T47D (cell line): Measurements from ENCODE around the gene CD52.

Experiments used
- DNase-seq, 2 experiments: peaks; one replicate each; pipeline versions ENCODE4 v3.0.0 to v3.0.0-alpha.2; 2011 to 2012; ENCODE audit warnings: low read depth in 1 of 2, low spot score in 1 of 2
- JUND ChIP-seq: IDR thresholded peaks from 2 replicates; pipeline ENCODE4 v1.6.1; 2012; ENCODE audit warnings: low read depth
- in situ Hi-C: cut with HindIII; loops from 2 replicates; pipeline ENCODE4 v1.10.0; 2016; ENCODE audit warnings: low sequenced_read_pairs, low pct_unique_long_range_greater_than_20kb

CD52 gene

DNA sequence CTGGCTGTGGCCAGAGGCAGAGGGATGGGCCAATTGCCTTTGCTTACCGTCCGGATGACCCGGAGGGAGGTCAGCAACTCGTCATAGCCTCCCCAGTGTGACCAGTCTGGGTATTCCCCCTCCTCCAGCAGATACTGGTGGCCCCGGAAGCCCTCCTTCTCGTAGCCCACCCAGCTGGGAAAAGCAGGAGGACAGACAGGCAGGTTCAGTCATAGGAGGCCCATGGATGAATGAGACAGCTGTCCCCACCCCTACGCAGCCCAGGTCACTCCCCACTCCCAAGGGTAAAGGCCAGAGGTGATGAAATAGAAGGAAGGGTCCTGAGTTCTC, 19.4 kb downstream of the CD52 start:
- no peak for TF ChIP-seq JUND
- DNase-seq = no peak
- in situ Hi-C loops = no loop called here

DNA sequence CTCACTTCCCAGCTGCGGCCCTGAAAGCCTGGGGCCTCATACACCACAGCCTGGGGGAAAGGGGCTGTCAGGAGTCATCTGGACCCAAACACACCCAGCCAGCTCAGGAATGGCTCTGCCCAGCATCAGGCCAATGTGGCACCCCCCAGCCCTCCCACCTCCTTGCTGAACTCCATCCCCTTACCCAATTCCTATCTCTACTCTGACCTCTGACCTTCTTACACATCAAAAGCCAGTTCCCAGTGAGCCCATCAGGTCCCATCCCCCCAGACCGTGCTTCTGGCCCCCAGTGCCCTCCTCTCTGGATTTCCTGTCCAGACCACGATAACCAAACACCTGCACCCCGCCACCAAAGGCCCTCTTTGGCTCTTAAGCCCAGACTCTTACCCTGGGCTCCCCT, 19.9 kb downstream of the CD52 start:
- TF ChIP-seq JUND = no peak
- no peak for DNase-seq
- in situ Hi-C loops = no loop called here

DNA sequence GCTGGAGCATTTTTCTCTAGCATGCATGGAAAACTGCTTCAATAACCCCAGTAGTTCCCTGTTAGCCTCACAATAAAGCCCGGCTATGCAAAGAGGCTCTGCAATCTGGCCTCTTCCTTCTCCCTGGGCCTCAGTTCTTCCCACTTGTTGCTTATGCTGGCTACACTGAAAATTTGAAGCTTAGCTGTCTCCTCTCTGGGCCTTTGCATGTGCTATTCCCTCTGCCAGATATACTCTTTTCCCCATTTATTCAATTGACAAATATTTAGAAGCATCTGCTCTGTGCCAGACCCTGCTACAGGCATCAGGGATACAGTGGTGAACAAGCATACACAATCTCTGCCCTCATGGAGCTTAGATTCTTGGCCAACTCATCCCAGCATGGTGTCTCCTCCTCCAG, 20.9 kb downstream of the CD52 start:
- in situ Hi-C loops = no loop called here
- TF ChIP-seq JUND = no peak
- DNase-seq = no peak

DNA sequence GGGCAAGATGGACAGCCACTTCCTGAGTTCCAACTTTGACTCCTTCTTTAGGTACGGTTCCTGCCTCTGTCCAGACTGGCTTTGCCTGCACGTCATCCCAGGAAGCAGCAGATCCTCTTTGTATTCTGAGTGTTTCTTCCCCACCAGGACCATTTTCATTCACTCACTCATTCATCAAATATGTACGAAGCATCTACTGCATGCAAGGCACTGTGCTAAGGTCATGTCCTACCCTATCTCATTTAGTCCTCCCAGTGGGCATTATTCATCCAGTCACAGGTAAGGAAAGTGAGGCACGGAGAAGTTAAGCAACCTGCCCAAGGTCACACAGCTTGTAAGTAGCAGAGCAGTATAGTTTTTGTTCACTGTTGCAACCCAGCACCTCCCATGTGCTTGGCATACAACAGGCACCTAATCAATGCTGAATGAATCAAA, 22.3 kb downstream of the CD52 start:
- no peak for TF ChIP-seq JUND
- in situ Hi-C loops = no loop called here
- no peak for DNase-seq

DNA sequence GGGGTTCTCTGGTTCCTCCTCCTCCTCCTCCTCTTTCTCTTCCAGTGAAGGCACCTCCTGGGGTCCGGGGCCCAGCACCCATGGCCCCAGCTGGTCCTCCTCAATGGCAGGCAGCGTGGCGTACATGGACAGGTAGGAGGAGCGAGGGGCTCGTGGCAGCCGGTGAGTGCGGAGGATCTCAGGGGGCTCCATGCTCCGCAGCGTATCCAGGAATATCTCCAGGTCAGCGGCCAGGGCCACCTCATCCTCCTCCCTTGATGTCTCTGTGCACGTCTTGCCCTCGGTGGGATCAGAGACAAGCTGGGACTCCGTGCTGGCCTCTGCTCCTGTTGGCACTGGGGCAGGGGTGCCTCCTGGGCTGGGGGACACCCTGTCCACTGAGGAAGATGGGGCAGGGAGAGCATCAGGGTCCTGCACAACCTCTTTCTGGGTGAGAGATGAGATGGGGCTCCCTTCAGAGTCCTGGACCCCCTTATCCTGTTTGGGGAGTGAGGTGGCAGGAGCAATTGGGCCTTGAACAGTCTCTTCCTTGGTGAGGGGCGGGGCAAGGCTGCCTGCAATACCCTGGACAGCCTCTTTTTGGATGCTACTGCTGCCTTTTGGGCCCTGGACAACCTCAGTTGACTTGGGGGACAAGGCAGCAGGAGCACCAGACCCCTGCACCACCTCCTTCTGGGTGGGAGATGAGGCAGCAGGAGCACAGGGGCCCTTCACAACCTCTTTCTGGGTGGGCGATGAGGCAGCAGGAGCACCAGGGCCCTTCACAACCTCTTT, 26.6 kb downstream of the CD52 start:
- in situ Hi-C loops = no loop called here
- TF ChIP-seq JUND = no peak
- DNase-seq = no peak

DNA sequence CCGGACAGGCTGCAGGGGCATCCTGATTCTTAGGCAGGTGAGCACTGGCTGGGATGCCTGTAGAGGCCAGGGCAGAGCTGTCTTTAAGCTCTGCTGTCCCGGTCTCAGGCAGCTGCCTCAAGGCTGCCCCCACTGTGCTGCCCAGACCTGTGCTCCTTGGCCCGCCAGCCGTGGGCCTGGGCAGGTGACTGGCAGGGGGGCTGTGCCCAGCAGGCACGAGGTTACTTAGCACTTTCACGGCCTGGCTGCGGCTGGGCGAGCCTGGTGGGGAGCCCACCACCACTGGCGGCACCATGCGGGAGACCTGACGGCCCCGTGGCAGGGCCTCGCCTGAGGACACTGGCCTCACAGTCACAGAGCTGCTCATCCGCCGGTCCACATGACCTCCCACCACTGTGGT, 28.0 kb downstream of the CD52 start:
- TF ChIP-seq JUND = no peak
- in situ Hi-C loops = no loop called here
- DNase-seq = no peak

DNA sequence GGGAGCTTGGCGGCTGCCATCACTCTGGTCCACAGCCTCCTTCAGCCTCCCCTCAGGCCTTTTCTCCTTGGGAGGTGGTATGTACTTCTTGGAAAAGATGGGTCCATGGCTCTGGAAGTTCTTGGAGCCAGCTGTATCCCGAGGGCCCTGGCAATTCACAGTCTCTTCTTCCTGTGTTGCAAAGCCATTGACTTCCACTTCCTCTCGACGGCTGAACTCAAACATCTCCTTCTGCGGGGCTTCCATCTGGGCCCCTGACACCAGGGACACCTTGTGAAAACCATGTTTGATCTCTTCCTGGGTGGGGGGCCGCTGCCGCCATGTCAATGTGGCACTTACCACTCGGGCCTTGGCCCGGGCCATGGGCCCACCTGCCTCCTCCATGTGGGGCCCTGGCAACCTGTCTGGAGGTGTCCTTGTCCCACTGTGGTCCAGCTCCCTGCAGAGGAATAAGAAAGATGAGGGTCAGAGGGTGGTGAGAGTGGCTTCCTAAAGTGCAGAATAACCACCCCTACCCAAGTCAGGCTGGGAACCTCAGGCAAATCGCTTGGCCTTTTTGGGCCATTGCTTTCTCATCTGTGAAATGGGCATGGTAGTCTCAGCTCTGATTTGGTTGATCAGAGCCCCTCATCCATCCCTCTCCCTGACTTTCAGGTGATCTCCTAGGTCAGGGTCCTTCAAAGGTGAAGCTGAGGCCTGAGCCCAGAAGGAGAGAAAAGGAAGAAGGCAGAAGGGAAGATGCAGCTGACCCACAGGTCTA, 28.7 kb downstream of the CD52 start:
- DNase-seq = no peak
- no peak for TF ChIP-seq JUND
- in situ Hi-C loops = no loop called here

DNA sequence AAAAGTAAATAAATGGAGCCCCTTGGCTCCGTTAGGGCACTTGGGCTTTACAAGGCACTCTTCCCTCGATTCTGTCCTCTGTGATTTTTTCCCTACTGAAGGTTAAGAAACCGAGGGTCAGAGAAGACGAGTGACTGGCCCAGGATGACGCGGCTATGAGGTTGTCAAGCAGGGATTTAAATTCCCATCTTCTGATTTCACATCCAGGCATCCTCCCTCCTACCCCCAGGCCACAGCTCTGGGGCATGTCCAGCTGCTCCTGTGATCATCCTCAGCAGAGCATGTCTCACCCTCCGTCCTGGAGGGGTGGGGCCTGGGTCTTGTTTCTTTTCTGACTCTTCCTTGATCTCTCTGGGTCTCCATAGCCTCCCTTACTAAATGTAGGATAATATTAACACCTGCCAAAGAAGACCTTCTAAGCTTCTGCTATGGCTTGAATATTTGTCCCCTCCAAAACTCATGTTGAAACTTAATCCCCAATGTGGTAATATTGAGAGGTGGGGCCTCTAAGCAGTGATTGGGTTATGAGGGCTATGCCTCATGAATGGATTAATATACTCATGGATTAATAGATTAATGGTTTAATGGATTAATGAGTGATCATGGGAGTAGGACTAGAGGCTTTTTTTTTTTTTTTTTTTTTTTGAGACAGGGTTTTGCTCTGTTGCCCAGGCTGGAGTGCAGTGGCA, 31.6 kb downstream of the CD52 start:
- DNase-seq = no peak
- in situ Hi-C loops = no loop called here
- TF ChIP-seq JUND = no peak

DNA sequence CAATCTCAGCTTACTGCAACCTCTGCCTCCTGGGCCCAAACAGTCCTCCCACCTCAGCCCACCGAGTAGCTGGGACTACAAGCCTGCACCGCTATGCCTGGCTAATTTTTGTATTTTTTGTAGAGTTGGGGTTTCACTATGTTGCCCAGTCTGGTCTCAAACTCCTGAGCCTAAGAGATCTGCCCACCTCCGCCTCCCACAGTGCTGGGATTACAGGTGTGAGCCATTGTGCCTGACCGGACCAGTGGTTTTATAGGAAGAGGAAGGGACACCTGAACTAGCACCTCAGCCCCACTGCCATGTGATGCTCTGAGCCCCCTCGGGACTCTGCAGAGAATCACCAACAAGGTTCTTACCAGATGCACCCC, 32.1 kb downstream of the CD52 start:
- in situ Hi-C loops = no loop called here
- no peak for TF ChIP-seq JUND
- no peak for DNase-seq

DNA sequence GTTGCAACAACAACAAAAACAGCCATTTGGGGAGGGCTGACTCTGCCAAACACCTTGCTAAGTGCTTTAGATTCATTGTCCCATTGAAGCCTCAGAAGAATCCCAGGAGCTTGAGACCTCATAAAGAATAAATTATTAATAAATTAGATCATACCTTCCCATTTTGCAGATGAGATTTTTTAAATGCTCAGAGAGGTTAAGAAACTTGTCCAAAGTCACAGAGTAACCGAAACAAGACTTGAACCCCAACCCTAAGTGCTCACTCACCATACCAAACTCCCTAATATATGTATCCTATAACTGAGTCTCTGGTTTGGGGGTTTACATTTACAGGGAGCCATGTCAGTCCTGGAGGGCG, 32.6 kb downstream of the CD52 start:
- in situ Hi-C loops = no loop called here

DNA sequence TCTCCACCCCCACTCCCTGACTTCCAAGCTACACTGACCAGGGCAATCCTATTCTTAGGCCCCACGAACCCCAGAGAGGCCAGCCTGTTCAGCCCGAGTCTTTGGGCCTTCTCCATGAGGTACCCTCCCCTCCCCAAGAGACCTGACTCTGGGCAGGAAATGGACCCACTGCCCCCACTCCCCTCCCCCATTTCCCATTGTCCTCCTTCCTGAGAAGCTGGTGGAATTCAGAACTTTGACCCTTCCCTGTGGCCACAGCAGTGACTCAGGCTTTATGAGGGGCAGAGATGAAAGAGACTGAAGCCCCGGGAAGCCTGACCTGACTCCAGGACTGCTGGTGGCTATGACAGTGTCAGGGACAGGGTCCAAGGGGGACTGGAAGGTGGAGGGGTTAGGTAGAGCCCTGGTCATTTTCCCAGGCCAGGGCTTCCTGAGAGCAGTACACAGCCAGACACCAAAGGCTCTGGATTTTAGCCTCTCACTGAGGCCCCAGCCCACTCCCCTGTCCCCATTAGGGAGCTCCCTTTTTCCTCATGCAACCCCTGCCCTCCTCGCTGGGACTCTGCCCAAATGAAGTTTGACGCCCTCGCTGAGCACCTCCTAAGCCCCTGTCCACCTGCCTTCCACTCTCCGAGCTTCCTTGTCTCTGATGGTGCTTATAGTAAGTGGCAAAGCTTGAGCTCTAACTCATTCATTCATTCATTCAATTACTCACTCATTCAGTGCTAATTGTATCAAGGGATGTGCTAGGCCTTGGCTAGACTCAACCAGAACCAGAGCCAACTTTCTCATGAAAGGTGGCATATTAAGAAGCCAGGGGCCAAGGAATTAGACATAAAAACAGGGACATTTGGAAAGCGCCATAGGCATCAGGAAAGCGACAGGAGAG, 33.2 kb downstream of the CD52 start:
- in situ Hi-C loops = no loop called here
- no peak for DNase-seq
- TF ChIP-seq JUND = no peak

More for the DNA sequence above, 32.6 kb downstream of the CD52 start:
- no peak for DNase-seq
- TF ChIP-seq JUND = no peak

DNA sequence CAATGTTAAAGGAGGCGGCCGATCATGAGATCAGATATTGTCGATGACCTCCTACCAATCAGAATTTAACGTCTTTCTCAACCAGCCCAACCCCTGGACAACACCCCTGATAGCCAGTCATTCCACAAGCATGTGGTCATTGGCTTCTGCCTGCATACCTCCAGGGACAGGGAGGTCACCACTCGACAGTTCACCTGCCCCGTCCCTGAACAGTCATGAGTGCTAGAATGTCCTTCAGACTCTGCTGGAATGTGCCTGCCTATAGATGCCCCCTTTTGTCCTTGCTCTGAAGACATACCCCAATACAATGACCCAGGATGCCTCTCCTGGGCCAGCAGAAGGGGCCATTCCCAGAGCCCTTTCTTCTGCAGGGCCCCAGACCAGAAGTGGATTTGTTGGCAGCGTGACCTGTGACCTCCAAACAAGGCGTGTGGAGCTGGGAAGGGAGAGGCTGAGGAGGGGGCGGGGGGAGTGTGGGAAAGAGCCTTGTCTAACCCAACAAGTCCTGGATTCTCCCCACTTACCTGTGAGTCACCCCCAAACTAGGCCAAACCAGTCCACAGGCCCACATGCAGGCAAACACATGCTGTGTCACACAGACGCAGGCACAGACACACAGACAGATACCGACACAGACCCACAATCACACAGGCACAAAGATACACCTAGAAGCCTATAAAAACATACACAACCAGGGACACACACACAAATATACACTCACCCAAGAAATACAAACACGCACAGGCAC, 34.0 kb downstream of the CD52 start:
- no peak for DNase-seq
- TF ChIP-seq JUND = no peak
- in situ Hi-C loops = no loop called here
